Jurkat, Clone E6-1 (cell line): ENCODE data around the gene ELMOD1.

Source experiments
- DNase-seq: peaks from one replicate; pipeline ENCODE4 v3.0.0-alpha.2; 2011; ENCODE audit warnings: low read depth, low spot score
- H3K4me3 ChIP-seq: 2 replicates; pipeline ENCODE4 v1.5.1; 2011; ENCODE audit warnings: mild to moderate bottlenecking, low read length, control low read depth, moderate library complexity

ELMOD1 gene

GRCh38 chr11:107678632-107678971 is 87.7 kb downstream of the ELMOD1 start:
- no peak overlapping the region for H3K4me3 ChIP-seq
- no peak for DNase-seq

- no peak for DNase-seq
- no peak overlapping the region for H3K4me3 ChIP-seq
These were observed 88.5 kb downstream of the ELMOD1 start for GRCh38 chr11:107679255-107680024.

GRCh38 chr11:107682171-107682570 is 91.2 kb downstream of the ELMOD1 start:
- no peak for DNase-seq
- no peak overlapping the region for H3K4me3 ChIP-seq

- no peak for DNase-seq
- H3K4me3 ChIP-seq = no peak overlapping the region
These were observed 91.6 kb downstream of the ELMOD1 start for GRCh38 chr11:107682572-107682971.

GRCh38 chr11:107683061-107683460 is 92.1 kb downstream of the ELMOD1 start:
- H3K4me3 ChIP-seq = no peak overlapping the region
- no peak for DNase-seq

- H3K4me3 ChIP-seq = no peak overlapping the region
- no peak for DNase-seq
These were observed 92.9 kb downstream of the ELMOD1 start for GRCh38 chr11:107683807-107684206.

- DNase-seq = no peak
- H3K4me3 ChIP-seq = no peak overlapping the region
These were observed 97.5 kb downstream of the ELMOD1 start for GRCh38 chr11:107688322-107688918.

- peak; percentile 37 for DNase-seq
- H3K4me3 ChIP-seq = no peak overlapping the region
These were observed 98.6 kb downstream of the ELMOD1 start for GRCh38 chr11:107689317-107690202.

GRCh38 chr11:107691000-107691750 is 100.2 kb downstream of the ELMOD1 start:
- H3K4me3 ChIP-seq = no peak overlapping the region
- no peak for DNase-seq

- no peak for DNase-seq
- H3K4me3 ChIP-seq = no peak overlapping the region
These were observed 104.5 kb downstream of the ELMOD1 start for GRCh38 chr11:107695446-107695845.

GRCh38 chr11:107696140-107696539 is 105.2 kb downstream of the ELMOD1 start:
- no peak for DNase-seq

GRCh38 chr11:107697291-107697690 is 106.3 kb downstream of the ELMOD1 start:
- no peak for DNase-seq
- H3K4me3 ChIP-seq = no peak overlapping the region

More at GRCh38 chr11:107696140-107696539, 105.2 kb downstream of the ELMOD1 start:
- H3K4me3 ChIP-seq = no peak overlapping the region

GRCh38 chr11:107699371-107700285 is 108.7 kb downstream of the ELMOD1 start:
- no peak overlapping the region for H3K4me3 ChIP-seq
- no peak for DNase-seq

GRCh38 chr11:107702109-107702660 is 111.2 kb downstream of the ELMOD1 start:
- no peak for DNase-seq
- no peak overlapping the region for H3K4me3 ChIP-seq

- no peak for DNase-seq
- H3K4me3 ChIP-seq = no peak overlapping the region
These were observed 111.8 kb downstream of the ELMOD1 start for GRCh38 chr11:107702723-107703122.

GRCh38 chr11:107704451-107704850 is 113.5 kb downstream of the ELMOD1 start:
- no peak for DNase-seq
- no peak overlapping the region for H3K4me3 ChIP-seq

GRCh38 chr11:107705027-107705426 is 114.1 kb downstream of the ELMOD1 start:
- DNase-seq = no peak
- H3K4me3 ChIP-seq = no peak overlapping the region

- no peak overlapping the region for H3K4me3 ChIP-seq
- DNase-seq = no peak
These were observed 115.6 kb downstream of the ELMOD1 start for GRCh38 chr11:107706531-107706930.
